ENCODE results near the gene FBXO41.

DNA sequence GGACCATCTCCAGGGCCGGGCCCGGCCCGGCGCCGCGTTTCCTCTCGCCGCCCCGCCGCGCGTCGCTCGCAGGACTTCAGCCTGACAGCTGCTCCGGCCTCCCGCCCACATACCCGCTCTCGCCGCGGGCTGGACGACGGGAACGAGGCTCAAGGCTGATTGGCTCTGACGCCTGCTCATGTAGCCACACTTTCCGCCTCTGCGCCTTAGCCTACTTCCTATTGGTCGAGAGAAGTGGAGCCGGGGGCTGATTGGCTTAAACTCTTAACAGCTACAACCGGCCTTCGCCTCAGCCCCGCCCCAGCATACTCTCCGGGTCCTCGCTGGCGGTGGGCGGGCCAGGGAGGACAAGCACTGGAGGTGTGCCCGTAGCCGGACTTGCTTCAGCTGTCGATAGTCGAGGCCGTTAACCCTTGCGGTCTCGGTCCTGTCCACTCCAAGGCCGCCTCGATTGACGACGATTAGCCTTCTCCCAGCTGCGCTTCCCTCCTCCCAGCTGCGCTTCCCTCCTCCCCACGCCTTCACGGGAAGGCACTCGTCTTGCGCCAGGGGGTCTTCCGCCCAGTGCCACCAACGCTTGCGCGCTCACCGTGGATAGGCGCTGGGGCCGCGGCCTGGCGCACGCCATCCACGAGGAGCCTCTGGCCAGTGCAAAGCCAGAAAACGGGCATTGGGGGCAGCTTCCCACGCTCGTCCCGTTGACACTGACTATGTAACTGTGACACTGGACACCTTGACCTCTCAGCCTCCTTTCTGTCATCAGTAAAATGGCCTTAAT is 50.9 kb downstream of the FBXO41 start, which contains the start of gene PRADC1:
- TF ChIP-seq, protein P1, sequence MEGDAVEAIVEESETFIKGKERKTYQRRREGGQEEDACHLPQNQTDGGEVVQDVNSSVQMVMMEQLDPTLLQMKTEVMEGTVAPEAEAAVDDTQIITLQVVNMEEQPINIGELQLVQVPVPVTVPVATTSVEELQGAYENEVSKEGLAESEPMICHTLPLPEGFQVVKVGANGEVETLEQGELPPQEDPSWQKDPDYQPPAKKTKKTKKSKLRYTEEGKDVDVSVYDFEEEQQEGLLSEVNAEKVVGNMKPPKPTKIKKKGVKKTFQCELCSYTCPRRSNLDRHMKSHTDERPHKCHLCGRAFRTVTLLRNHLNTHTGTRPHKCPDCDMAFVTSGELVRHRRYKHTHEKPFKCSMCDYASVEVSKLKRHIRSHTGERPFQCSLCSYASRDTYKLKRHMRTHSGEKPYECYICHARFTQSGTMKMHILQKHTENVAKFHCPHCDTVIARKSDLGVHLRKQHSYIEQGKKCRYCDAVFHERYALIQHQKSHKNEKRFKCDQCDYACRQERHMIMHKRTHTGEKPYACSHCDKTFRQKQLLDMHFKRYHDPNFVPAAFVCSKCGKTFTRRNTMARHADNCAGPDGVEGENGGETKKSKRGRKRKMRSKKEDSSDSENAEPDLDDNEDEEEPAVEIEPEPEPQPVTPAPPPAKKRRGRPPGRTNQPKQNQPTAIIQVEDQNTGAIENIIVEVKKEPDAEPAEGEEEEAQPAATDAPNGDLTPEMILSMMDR (conservative IDR thresholded peaks at IDR 0.05; ENCODE audit: low read length): no peak
- no peak for TF ChIP-seq EZH2phosphoT487 (IDR thresholded peaks at IDR 0.05; ENCODE audit: borderline replicate concordance, low read depth, low read length)

Data from OCI-LY7 (cell line).